HG02759 (cell line): Measurements from ENCODE around the gene KRTCAP3.

Experiments used
- ATAC-seq: cut with Tn5 transposase; IDR thresholded peaks from one replicate; pipeline ENCODE4 v1.9.1; 2021; ENCODE audit warnings: mild to moderate bottlenecking, moderate library complexity; ENCODE audit not compliant: unreplicated experiment

Gene KRTCAP3

DNA sequence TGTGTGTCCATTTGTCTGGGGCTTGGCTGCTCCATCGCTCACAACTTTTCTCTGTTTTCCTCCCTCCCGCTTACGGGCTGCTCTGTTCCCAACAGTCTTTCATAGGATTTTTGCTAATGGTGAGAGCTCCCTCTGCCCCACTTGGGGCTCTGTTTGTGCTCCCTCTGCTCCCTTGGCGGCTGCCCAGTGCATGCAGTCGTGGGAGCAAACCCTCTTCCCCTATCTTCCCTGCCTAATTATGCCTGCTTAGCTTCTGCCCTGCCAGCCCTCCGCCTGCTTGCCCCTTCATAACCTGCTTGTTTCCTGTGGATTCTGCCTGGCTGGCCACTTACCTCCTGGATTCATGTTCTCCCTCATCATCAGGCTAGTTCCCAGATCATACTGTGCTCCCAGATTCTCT is 6.6 kb upstream of the KRTCAP3 start:
- no peak for ATAC-seq

DNA sequence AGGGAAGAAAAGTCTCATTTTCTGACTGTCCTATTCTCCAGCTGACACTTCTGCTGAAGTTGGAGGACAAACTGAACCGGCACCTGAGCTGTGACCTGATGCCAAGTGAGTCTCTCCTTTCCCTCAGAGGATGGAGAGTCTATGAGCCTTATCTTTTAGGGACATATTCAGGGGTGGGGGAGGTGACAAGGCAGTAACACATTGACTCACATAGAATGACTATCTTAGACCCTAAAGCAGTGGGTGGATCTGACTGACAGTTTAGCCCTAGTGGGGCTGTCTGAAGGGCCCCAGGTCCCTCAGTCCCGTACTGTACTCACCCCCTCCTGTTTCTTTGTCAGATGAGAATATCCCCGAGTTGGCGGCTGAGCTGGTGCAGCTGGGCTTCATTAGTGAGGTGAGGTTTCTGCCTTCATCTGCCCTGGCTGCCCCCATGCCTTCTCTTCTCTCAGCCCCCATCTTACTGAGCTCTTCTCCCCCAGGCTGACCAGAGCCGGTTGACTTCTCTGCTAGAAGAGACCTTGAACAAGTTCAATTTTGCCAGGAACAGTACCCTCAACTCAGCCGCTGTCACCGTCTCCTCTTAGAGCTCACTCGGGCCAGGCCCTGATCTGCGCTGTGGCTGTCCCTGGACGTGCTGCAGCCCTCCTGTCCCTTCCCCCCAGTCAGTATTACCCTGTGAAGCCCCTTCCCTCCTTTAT is 805 bp upstream of the KRTCAP3 start:
- ATAC-seq: no peak

DNA sequence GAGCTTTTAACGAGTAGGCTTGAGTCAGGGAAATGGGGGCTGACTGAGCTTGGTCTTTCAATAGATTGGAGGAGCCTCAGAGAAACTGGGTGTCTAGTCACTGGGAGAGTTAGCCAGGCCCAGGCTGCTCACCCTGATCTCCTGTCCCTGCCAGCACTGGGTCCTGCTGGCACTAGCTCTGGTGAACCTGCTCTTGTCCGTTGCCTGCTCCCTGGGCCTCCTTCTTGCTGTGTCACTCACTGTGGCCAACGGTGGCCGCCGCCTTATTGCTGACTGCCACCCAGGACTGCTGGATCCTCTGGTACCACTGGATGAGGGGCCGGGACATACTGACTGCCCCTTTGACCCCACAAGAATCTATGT is 720 bp downstream of the KRTCAP3 start:
- ATAC-seq: no peak

DNA sequence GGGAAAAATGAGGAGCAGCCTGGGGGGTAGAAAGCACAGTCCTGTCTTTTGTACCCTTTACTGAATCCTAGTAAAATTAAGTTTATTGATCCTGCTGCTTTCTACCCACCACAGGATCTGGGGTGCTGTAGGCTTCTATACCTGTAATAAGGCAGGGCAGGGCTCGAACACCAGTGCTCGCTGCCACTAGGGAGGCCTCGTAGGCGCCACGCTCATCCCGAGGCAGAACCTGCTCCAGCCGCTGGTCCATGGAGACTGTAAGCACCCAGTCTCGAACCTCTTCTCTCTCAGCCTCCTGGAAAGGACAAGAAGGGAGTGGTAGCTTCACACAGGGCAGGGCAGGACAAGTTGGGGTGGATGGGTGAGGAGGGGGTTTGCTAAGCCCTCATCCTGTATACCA is 3.0 kb downstream of the KRTCAP3 start:
- ATAC-seq: no peak

DNA sequence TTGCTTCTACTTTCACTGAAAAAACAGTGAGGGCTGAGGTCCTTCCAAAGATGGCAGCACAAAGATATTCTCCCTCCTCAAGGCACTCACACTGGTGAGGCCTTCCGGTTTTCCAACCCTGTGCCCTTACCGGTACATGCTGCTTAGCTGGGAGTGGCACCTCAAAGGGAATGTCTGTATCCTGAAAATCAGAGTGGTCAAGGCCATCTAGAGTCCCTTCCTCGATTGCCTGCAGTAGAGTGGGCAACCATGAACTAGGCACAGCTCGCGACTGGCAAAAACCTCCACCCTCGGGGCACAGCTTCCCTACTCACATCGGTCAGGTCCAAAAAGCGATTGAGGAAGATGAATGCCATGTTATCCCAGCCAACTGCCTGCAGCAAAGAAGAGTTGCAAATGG is 3.4 kb downstream of the KRTCAP3 start:
- no peak for ATAC-seq

DNA sequence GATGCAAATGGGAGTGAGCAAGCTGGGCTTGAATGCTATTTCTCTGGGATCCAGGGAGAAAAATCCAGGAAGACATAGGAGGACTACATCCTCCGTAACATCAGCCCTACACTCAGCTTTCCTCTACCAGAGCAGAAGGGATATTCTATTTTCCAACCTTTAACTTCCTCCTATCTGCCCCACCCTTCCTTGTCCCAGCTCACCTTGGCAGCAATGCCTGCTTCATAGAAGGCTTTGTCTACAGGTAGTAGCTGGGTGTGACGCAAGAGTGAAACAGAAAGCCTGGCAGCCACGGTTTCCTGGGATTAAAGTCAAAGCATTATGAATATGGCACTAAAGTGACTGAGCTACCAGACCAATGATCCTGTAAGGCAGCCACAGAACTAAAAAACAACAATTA is 3.9 kb downstream of the KRTCAP3 start:
- no peak for ATAC-seq

DNA sequence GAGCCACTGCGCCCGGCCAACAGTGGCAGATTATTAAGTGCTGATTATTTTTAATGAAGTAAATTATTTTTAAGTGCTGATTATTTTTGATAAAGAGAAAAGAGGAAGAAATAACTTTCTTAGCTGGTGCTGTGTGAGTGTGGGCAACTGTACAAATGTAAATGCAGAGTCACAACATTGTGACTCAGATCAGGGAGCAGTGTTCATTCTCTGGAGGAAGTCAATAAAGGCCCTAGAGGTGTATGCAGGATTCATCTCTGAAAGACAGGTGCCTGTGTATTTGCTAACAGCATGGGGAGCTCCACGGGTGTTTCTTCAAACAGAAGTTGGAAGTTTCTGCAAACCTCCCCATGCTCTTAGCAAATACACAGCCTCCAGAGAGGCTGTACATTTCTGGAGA is 6.2 kb downstream of the KRTCAP3 start:
- no peak for ATAC-seq

DNA sequence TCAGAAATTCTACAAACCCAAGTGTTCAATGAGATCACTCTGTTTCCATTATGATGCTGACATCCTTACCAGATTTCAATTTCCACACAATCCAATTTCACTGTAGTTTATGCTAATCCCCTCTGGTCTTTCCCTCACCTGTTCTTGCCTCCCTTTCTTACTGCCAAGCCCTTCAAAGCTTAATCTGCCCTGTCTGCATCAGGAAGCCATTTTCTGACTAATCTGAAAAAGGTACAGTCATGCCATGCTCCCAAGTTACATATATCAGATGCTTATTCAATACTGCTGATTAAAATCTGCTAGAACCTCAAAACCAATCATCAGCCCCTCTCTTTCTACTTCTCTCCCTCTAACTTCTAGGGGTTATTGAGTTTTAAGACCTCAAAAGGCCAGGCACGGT is 8.9 kb downstream of the KRTCAP3 start:
- ATAC-seq: no peak

DNA sequence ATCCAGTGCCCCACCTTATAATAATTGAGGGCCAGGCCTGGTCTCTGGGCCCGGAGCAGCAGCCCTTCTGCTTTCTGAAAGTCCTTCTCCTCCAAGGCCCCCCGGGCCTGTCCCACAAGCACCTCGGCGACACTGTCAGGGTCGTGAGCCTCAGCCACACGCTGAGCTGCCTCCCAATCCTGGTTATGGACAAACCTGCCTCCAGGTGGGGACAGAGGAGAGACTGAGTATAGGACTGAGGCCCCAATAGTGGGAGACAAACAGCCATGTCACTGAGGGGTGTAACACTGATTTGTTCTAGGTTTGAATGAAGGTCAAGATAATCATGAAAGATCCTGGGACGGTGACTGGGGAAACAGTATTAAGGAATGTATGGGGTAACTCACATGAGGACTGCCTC is 11.8 kb downstream of the KRTCAP3 start:
- no peak for ATAC-seq

DNA sequence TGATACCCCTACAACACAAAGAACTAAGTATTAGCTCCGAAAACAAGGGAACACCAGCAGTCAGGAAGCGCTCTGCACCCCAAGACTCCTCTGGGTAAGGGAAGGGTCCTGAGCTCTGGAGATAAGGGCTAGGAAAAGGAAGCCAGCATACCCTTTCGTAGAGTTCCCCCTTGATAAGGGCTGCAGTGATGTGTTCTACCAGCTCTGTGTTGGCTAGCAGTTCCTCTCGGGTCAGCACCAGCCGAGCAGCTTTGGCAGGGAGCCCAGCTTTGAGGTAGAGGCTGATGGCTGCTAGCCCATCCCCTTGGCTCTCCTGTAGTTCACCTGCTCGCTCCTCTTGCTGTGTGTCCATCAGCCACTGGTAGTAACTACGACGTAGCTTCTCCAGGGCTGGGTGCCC is 18.9 kb downstream of the KRTCAP3 start:
- no peak for ATAC-seq

DNA sequence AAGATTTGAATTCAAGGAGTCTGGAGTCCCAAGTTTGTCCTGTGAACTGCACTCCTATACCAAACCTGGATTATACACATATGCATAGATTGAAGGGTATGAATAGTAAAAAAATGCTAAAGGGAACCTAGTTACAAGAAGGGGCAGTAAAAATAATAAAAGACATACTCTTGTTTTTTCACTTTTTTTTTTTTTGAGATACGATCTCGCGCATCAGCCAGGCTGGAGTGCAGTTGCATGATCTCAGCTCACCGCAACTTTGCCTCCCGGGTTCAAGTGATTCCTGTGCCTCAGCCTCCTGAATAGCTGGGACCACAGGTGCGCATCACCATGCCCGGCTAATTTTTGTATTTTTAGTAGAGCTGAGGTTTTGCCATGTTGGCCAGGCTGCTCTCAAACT is 22.3 kb downstream of the KRTCAP3 start:
- no peak for ATAC-seq

DNA sequence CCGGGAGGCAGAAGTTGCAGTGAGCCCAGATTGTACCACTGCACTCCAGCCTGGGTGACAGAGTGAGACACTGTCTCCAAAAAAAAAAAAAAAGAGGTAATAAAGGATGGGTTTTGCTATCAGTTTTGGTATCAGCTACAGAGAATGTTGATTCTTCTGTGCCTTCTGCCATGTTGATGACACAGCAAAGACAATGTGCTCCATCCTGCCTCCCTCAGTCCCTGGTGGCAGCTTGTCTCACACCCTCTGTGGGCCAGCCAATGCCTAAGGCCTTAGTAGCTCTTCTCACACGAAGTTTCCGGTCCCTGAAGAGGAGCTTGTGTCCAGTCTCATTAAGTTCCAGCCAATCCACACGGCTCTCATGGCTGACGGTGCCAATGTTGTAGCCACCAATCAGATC is 29.8 kb downstream of the KRTCAP3 start:
- ATAC-seq: no peak

DNA sequence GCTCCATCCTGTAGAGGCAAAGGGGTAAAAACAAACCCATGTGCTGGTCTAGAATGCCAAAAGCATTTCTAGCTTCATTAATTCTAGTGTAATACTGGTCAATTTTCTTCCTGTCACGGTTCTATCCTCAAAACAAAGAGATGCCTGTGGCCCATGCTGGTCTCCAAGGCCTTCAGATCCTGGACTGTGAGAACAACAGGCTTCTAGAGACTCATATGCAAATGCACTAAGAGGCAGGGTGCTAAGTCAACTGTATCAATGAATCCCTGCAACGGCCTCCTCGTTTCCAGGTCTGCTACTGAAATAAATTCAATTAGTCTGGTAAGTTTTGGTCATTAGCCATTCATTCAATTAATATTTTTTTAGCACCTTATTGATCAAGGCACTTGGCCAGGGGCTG is 43.3 kb downstream of the KRTCAP3 start:
- ATAC-seq: no peak

DNA sequence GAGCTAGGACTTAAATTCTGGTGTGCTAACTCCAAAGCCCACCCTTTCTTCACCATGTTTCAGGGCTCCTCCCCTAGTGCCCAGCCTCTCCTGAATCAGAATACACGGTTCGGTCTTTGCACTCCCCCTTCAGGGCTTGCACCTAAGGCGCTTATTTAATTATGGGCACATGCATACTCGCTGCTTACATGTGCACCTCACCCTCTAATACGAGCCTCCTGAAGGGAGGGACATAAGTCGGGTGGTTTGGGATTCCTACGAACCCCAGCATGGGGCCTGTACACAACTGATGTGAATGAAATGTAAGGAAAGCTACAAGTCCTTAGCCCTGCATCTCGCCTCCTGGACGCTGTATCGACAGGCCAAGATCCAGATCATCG is 46.9 kb downstream of the KRTCAP3 start:
- peak; percentile 2 for ATAC-seq

DNA sequence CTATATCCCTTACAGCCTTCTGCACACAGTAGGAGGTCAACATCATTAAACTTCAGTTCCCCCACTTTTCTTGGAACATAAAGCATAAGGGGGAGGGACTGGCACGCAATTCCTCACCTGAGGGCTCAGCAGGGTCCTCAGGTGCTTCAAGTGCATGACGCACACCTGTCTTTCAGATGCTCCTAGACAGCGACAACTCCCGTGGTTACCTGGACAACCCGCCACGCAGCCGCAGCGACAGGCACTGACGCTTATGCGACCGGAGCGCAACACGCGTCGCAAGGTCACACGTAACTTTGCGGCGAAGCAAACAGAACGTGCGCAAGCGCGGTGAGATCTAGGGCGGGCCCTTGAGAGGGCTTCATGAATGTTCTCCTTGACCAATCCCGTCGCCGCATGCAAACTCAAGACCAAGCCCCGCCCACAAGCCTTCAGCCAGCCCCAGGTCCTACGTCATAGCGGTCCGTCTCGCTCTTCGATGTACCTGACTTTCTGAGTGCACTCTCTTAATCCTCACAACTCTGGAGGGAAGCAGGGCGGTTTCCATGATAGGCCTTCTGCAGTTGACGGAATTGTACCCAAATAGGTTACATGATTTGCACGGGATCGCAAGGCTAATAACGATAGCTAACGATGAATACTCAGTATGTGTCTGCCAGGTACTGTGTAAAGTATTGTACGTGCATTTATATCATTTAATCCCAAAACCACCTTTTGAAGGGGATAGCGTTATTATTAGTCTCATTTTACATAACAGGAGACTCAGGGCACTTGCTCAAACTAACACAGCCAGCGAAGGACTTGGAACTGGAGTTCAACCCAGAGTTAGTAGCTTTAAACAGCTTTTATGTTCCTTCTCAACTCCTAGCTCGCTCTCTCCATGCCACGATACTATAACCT is 47.6 kb downstream of the KRTCAP3 start, which contains the start of gene IFT172:
TSS of gene IFT172 (minus strand) at position 246 of the 900 bp plus-strand sequence. CDS start at position 156, 90 bp downstream.
- ATAC-seq: peak; percentile 98

DNA sequence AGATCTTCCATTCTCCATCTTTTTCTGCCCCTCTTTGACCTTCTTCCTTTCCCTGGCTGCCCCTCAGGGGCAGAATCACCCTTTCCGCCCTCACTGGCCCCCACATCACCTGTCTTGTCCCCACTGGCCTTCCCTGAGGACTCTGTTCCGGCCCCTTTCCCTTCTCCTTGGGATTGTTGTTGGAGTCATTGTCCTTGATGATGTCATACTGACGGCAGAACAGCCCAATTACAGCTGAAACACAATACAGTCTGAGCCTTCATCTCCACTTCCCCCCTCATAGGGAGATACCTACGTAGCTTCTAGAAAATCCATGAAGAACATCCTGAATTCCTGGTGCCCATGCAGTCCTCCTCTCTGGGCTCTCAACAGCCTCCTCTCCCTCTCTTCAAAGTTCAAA is 50.4 kb downstream of the KRTCAP3 start:
- no peak for ATAC-seq

DNA sequence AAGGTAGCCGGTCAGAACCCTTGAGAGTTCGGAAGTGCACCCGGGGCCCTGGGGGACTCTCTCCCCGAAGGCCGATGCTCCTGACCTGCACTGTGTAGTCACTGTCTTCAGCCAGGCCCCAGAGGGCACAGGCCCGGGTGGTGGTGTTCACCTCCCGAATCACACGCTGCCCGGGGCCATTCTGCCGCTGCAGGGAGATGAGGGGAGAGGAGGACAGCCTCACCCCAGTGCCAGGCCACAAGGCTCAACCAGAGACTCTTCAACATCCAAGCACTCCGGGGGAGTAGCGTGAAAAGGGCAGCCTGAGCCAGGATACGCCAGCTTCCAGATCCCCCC is 51.7 kb downstream of the KRTCAP3 start:
- no peak for ATAC-seq
